Measurements from ENCODE around the gene NID1.

DNA sequence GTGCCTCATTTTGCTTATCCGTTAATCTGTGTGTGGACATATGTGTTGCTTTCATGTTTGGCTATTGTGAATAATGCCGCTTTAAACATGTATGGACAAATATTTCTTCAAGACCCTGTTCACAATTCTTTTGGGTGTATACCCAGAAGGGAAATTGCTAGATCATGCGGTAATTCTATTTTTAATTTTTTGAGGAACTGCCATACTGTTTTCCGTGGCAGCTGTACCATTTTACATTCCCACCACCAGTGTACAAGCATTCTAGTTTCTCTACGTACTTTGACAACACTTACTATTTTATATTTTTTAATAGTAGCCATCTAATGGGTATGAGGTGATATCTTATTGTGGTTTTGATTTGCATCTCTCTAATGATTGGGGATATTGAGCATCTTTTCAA is 7.1 kb upstream of the NID1 start:
- TF ChIP-seq CTCF (optimal IDR thresholded peaks at IDR 0.05 in 1 of 3, IDR thresholded peaks at IDR 0.05 in 1 of 3, conservative IDR thresholded peaks at IDR 0.05 in 1 of 3; ENCODE audit: extremely low read depth in 1 of 3, insufficient read depth in 2 of 3, low read length in 3 of 3) (no peak), EZH2 (IDR thresholded peaks at IDR 0.05; ENCODE audit: low read length) (no peak)

Measured in keratinocyte (primary cell).